GM21515 (cell line): ENCODE results near the gene RAD23A.

Experiments used
- ATAC-seq: cut with Tn5 transposase; IDR thresholded peaks from one replicate; pipeline ENCODE4 v1.9.1; 2021; ENCODE audit not compliant: unreplicated experiment

RAD23A gene

DNA sequence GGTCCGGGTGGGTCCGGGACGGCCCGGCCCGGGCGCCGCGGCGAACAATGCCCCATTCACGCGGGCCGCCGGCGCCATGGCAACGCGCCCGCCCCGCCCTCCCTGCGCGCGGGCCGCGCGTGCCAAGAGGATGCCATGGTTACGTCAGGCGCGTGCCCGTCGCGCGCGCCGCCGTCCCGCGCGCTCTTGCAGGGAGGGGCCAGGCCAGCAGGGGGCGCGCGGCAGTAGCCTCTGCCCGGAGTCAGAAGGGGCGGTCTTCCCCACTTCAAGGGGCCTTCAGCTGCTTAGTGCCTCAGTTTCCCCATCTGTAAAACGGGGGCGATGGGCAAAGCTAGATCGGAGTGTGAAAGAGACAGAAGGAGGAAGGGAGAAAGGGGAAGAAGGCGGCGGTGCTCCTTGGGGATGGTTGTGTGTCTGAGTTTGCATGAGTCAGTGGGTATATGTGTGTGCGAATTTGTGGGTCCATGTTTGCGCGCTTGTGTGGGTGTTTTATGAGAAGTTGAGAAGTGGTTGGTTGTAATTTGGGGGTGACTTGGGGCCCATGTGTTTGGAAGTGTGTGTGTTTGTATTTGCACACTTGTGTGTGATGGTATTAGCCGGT, 38.0 kb downstream of the RAD23A start:
- no peak for ATAC-seq

DNA sequence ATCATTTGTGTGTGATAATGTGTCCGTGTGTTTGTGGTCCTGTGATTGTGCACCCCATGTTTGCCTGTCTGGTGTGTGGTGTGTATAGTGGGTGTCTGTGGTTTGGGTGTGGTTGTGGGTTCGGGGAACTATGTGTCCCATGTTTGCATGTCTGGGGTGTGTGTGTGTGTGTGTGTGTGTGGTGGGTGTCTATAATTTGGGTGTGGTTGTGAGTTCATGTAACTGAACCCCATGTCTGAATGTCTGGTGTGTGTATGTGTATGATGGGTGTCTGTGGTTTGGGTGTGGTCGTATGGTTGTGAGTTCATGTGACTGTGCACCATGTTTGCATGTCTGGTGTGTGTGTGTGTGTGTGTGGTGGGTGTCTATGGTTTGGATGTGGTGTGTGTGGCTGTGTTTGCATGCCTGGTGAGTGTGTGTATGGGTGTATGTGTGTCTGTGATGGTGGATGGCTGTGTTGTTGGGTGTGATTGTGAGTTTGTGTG, 38.5 kb downstream of the RAD23A start:
- no peak for ATAC-seq

DNA sequence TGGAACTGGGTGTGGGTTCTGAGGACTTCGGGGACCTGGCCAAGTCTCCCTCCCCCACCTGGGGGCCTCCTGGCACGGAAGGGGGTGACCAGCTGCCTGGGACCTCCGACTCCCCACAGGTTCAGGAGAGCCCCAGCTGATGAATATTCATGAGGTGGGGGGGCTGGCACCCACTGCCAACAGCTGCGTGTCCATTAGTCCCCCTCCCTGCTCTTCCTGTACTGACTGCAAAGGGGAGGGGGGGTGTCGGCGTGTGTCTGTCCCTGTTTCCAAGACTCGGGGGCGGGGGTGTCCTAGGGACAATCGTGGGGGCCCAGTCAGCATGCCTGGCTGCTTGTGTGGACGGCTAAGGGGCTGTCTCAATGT, 39.0 kb downstream of the RAD23A start:
- no peak for ATAC-seq

DNA sequence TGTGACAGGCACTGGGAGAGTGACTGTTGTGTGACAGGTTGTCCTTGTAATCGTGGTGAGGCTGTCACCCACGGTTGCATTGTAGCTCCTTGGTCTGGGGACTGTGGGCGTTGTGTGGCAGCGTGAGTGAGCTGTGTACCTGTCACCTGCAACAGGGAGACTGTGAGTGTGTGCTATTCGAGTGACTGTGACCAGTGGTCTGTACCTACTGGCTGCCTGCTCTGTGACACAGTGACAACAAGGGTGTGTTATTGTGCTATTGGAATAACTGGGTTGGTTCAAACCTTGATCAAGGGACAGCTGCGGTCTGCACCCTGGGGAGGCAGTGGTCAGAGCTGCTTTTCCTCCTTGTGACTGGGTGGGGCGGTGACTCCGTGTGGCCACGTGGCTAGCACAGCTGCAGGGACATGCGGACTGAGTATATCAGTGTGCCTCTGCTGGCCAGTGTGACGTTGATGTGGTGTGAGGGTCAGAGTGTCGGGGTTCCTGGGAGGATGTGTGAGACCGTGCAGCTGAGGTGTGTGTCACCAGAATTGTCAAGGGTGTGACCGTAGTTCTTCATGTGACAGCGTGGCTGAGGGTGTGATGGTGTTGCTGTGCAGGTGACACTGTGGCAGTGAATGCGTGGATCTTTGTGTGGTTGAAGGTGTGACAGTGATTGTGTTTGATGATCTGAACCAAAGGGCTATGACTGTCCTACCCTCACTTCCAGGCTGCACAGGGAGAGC, 39.6 kb downstream of the RAD23A start:
- no peak for ATAC-seq

DNA sequence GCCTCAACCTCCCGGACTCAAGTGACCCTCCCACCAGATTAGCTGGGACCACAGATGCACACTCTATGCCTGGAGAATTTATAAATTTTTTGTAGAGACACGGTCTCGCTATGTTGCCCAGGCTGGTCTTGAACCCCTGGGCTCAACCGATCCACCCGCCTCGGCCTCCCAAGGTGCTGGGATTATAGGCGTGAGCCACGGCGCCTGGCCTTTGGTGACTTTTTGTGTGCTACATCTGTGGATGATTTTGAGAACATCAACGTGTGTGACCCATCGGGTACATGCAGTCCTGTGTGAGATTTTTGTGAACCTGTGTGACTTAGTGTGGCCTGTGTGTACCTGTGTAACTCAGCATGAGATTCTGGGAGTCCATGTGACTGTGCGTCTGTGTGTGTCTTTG, 41.1 kb downstream of the RAD23A start:
- no peak for ATAC-seq

- ATAC-seq: no peak
Observed at GRCh38 chr19:12987190-12987589, 41.5 kb downstream of the RAD23A start.

DNA sequence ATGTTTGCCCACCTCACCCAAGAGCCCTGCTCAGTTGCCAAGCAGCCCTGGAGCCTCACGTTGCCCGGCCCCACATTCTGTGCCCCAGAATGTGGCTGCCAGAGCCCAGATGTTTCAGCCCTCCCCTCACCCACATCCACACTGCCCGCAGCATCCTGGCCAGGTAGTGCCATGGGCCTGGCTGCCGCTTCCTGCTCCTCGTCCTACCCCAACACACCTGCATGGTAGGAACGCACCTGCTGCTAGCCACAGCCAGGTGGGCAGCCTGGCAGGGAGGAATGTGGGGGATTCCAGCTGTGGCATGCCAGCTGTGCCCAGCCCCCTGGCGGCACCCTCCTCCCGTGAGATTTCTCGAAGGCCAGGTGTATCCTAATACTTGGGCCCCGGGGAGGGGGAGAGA, 42.1 kb downstream of the RAD23A start:
- ATAC-seq: no peak

- no peak for ATAC-seq
Observed at GRCh38 chr19:12990431-12990830, 44.8 kb downstream of the RAD23A start.

GRCh38 chr19:12990853-12991252, 45.2 kb downstream of the RAD23A start:
- no peak for ATAC-seq

DNA sequence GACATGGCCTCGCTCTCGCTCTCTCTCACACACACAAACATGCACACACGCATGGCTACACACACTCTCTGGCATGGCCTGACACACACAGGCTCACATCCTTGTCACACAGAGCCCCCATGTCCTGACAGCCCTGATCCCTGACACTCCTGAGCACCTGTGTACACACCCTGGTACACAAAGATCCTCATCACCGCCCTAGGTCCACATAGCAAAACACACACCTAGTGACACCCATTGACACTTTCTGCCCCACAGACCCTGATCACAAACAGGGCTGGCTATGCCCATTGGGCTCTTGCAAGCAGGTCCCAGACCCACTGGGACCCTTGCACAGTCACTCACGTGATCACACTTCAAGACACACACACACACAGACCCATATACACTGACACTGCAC, 45.6 kb downstream of the RAD23A start:
- ATAC-seq: no peak

GRCh38 chr19:12992729-12993128, 47.1 kb downstream of the RAD23A start:
- ATAC-seq: no peak

- no peak for ATAC-seq
Observed at GRCh38 chr19:12993562-12993961, 47.9 kb downstream of the RAD23A start.

- no peak for ATAC-seq
Observed at GRCh38 chr19:12994701-12995595, 49.3 kb downstream of the RAD23A start, which contains the start of gene NFIX. Gene NFIX (plus strand): TSS chr19:12995475. CDS start chr19:12995838, 363 bp downstream.

DNA sequence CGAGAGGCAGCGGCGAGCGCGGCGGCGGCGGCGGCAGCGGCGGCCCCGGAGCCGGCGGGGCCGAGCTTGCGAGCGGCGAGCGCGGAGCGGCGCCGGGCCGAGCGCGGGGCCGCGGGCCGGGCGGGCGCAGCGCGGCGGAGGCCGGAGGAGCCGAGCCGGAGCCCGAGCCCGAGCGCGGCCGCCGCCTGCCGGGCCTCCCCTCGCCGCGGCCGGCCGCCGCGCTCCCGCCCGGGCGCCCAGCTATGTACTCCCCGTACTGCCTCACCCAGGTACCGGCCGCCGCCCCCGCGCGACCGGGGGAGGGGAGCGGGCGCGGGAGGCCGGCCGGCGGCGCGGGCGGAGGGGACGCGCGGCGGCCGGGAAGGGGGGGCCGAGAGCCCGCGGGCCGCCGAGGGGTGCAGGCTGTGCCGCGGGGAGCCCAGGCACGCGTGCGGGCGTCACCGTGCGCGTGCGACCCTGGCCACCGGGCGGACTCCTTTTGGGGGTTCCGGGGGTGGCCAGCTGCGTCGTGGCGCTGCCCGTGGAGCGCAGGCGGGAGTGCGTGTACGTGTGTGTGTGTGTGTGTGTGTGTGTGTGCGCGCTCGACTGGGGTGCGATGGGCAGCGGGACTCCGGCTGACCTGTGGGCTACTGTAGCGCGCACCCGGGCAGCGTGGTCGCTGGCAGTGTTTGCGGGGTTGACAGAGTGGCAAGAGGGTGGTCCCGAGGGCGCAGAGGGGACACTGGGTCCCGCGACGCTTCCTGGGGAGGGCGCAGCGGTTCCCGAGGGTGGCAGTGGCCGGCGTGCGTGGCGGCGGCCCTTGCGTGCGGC, 50.1 kb downstream of the RAD23A start:
- no peak for ATAC-seq

DNA sequence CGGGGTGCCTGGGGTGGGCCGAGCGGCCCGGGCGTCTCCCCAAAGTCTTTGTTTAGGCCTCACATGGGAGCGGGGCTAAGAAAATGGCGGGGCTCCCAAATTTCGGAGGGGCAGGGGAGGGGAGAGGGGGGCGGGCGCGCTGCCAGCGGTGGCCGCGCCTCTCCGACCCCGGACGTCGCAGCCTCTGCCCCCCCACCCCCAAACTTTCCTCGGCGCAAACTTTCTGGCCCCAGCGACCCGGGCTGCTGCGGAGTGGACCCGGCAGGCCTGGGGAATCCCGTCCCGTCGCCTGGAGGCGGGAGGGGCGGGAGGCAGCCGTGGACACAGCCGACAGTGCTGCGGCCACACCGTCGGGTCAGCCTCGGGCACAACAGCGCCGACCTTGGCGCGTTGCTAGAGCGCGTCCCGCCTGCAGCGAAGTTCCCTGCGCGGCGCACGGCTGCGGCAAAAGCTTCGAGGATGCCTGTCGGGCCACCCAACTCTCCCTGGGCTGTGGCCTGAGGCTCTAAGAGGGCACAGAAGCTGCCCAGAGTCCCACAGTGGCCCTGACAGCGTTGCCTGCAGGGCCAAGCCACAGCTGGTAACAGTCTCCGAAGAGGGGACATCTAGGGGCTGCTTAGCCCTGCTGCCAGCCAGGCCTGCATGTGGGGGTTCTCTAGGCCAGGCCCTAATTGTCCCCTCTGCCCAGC, 50.9 kb downstream of the RAD23A start:
- ATAC-seq: no peak

- no peak for ATAC-seq
Observed at GRCh38 chr19:12997179-12997966, 51.7 kb downstream of the RAD23A start.

- no peak for ATAC-seq
Observed at GRCh38 chr19:12997967-12998940, 52.6 kb downstream of the RAD23A start.

DNA sequence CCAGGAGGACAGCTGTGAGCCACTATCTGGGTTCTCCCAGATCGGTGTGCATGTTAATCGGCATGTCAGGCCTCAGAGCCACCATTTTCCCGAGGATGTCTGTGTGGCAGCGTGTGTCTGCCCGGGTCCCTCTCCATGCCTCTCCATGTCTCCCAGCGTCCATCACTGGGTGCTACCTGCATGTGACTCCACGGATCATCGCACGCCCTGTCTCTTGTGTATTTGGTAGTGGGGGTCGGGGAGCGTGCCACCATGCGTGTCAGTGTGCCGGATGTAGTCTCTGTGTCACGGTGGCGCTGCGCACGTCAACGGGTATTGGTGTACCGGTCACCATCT, 55.5 kb downstream of the RAD23A start:
- ATAC-seq: no peak
